GM12878 (cell line): ENCODE data around the gene ZBTB32. TPM values are rescaled to one million over a fixed set of nuclear protein-coding genes. Genes with fewer than 3 reads are reported as not detected.

ENCODE experiments used
- ATAC-seq: fragments of 200-7000 bp; cut with Tn5 transposase; 3 replicates; pipeline ENCODE4 v1.9.1; 2020; ENCODE audit warnings: mild to moderate bottlenecking, moderate library complexity
- BruUV-seq: library from RNA; stranded (reverse); fragments of 400-500 nt; replicated peaks from 2 replicates; lab custom pipeline; 2021; lab: Mats Ljungman, UMichigan
- CTCF ChIA-PET: fragments of 300-600 bp; sonication (Branson Sonifier 250); formaldehyde crosslinking; extraction: SDS; loops from one replicate; lab custom pipeline; 2021; ENCODE audit warnings: inconsistent platforms; lab: Yijun Ruan, JAX
- POLR2A ChIA-PET: fragments of 350-600 bp; formaldehyde crosslinking; extraction: SDS; loops from one replicate; lab custom pipeline; 2021; ENCODE audit warnings: inconsistent platforms; lab: Charles Lee
- RAD21 ChIA-PET: fragments of 300-600 bp; sonication (Branson Sonifier 250); formaldehyde crosslinking; loops from one replicate; lab custom pipeline; 2023; ENCODE audit warnings: antibody characterized with exemption; ENCODE audit not compliant: unreplicated experiment; lab: Charles Lee
- SMC1A ChIA-PET: fragments of 300-600 bp; sonication (Branson Sonifier 250); formaldehyde crosslinking; loops from one replicate; lab custom pipeline; 2023; ENCODE audit not compliant: unreplicated experiment, uncharacterized antibody; lab: Charles Lee
- DNase-seq: peaks from one replicate; pipeline ENCODE4 v3.0.0-alpha.2; 2011; ENCODE audit warnings: low read depth, low spot score
- FAIRE-seq: peaks from 3 replicates; lab custom pipeline; 2011; peaks lifted over from hg19 to GRCh38; lab: Jason Lieb, UNC
- H2AFZ ChIP-seq: 2 replicates; pipeline ENCODE4 v1.6.0; 2011; ENCODE audit warnings: low read depth, low read length, control low read depth; ENCODE audit not compliant: control insufficient read depth
- H3K27ac ChIP-seq: 2 replicates; pipeline ENCODE4 v1.5.1; 2011; ENCODE audit warnings: control low read depth; ENCODE audit not compliant: control insufficient read depth, insufficient read depth
- H3K27me3 ChIP-seq, 2 experiments: replicated peaks in 1 of 2; 2 replicates each; pipeline versions ENCODE4 v1.6.0 to v1.6.1; 2011; ENCODE audit warnings: low read length in 1 of 2; ENCODE audit not compliant: control insufficient read depth in 2 of 2, insufficient read depth in 2 of 2
- H3K36me3 ChIP-seq, 2 experiments: 2 replicates each; pipeline ENCODE4 v1.5.1; 2011; ENCODE audit warnings: low read length in 1 of 2; ENCODE audit not compliant: control insufficient read depth in 2 of 2, insufficient read depth in 2 of 2
- H3K4me1 ChIP-seq: 2 replicates; pipeline ENCODE4 v1.6.1; 2011; ENCODE audit warnings: mild to moderate bottlenecking, low read length, moderate library complexity, mixed read lengths; ENCODE audit not compliant: control insufficient read depth, insufficient read depth
- H3K4me2 ChIP-seq: 2 replicates; pipeline ENCODE4 v1.6.0; 2011; ENCODE audit warnings: control low read depth; ENCODE audit not compliant: control insufficient read depth, insufficient read depth
- H3K4me3 ChIP-seq: fragments of 200-600 bp; sonication (generic); 2 replicates; pipeline ENCODE4 v1.5.1; 2016
- H3K79me2 ChIP-seq: 2 replicates; pipeline ENCODE4 v1.6.0; 2011; ENCODE audit warnings: low read length; ENCODE audit not compliant: control insufficient read depth, insufficient read depth
- H3K9ac ChIP-seq: 2 replicates; pipeline ENCODE4 v1.8.0; 2011; ENCODE audit warnings: low read length, control low read depth, mixed read lengths; ENCODE audit not compliant: control insufficient read depth, insufficient read depth
- H3K9me3 ChIP-seq: replicated peaks from 3 replicates; pipeline ENCODE4 v1.5.1; 2011; ENCODE audit warnings: mild to moderate bottlenecking, low read length; ENCODE audit not compliant: control insufficient read depth, insufficient read depth
- H4K20me1 ChIP-seq: 2 replicates; pipeline ENCODE4 v1.6.0; 2011; ENCODE audit not compliant: control insufficient read depth, insufficient read depth
- CREB1 ChIP-seq: IDR thresholded peaks from 2 replicates; pipeline ENCODE4 v1.6.1; 2012; ENCODE audit warnings: low read depth, mild to moderate bottlenecking, inconsistent platforms
- KLF5 ChIP-seq: fragments of 450-650 bp; IDR thresholded peaks from 2 replicates; pipeline ENCODE4 v1.6.1; 2014; ENCODE audit warnings: mild to moderate bottlenecking; ENCODE audit not compliant: partially characterized antibody
- NR2F1 ChIP-seq: fragments of 450-650 bp; conservative IDR thresholded peaks from 2 replicates; pipeline ENCODE4 v1.6.1; 2017; ENCODE audit warnings: mild to moderate bottlenecking
- NRF1 ChIP-seq: conservative IDR thresholded peaks from 2 replicates; pipeline ENCODE4 v1.6.1; 2011; ENCODE audit warnings: mild to moderate bottlenecking, low read depth, low read length, improper control_type of control experiment
- RELB ChIP-seq: fragments of 450-650 bp; IDR thresholded peaks from 2 replicates; pipeline ENCODE4 v1.6.1; 2017; ENCODE audit warnings: low read depth, mild to moderate bottlenecking, moderate library complexity
- SMAD5 ChIP-seq: IDR thresholded peaks from 2 replicates; pipeline ENCODE4 v1.6.1; 2016; ENCODE audit warnings: antibody characterized with exemption, low read depth
- SP1 ChIP-seq: IDR thresholded peaks from one replicate; pipeline ENCODE4 v1.6.1; 2011; ENCODE audit warnings: low read depth, low read length
- TARDBP ChIP-seq: IDR thresholded peaks from 2 replicates; pipeline ENCODE4 v1.6.1; 2016; ENCODE audit warnings: borderline replicate concordance
- TBL1XR1 ChIP-seq: IDR thresholded peaks from 2 replicates; pipeline ENCODE4 v1.6.1; 2012; ENCODE audit warnings: low read depth, low read length, improper control_type of control experiment
- WRNIP1 ChIP-seq: IDR thresholded peaks from 2 replicates; pipeline ENCODE4 v1.6.1; 2011; ENCODE audit warnings: low read depth, low read length, improper control_type of control experiment, borderline replicate concordance
- YY1 ChIP-seq: IDR thresholded peaks from 2 replicates; pipeline ENCODE4 v1.6.1; 2011; ENCODE audit warnings: low read depth, mild to moderate bottlenecking, low read length
- ZBTB40 ChIP-seq: fragments of 450-650 bp; IDR thresholded peaks from 2 replicates; pipeline ENCODE4 v1.6.1; 2016; ENCODE audit warnings: mild to moderate bottlenecking, moderate library complexity, borderline replicate concordance
- ZNF24 ChIP-seq: fragments of 450-650 bp; IDR thresholded peaks from 2 replicates; pipeline ENCODE4 v1.6.1; 2017; ENCODE audit warnings: antibody characterized with exemption, mild to moderate bottlenecking
- ZSCAN29 ChIP-seq: fragments of 450-650 bp; IDR thresholded peaks from 2 replicates; pipeline ENCODE4 v1.6.1; 2017; ENCODE audit warnings: mild to moderate bottlenecking, moderate library complexity
- WGBS: methylation state at CpG from one replicate; pipeline ENCODE4 v1.1.6; 2016; ENCODE audit warnings: low lambda C conversion rate; ENCODE audit not compliant: insufficient replicate concordance, insufficient coverage; ENCODE audit errors: missing lambda C conversion rate; 5-methylcytosine and 5-hydroxymethylcytosine counted together
- in situ Hi-C: fragments of 300-500 bp; cut with MboI; formaldehyde crosslinking; loops from 9 replicates; pipeline ENCODE4 v1.14.3; 2018; ENCODE audit warnings: mixed read lengths
- intact Hi-C: fragments of 100-400 bp; cut with micrococcal nuclease; formaldehyde crosslinking; loops from one replicate; pipeline ENCODE4 v1.14.2; 2022; ENCODE audit not compliant: unreplicated experiment
- polyA plus RNA-seq, 11 experiments: library from polyadenylated mRNA; depleted of rRNA in 4 of 11; unstranded in 6 of 11; stranded (reverse) in 5 of 11; fragments of >200 nt; fragmentation: Nextera tagmentation in 4 of 11; fragmentation: Illumina TruSeq in 1 of 11; extraction: Ambion mirVana in 4 of 11; extraction: Trizol in 1 of 11; gene quantifications; 1 replicate in 1 of 11; 2 replicates in 10 of 11; pipeline versions ENCODE4 v1.2.1 to v1.2.3, GENCODE V29; 2011 to 2016; ENCODE audit warnings: inconsistent platforms in 2 of 11, missing spikeins in 2 of 11, low read depth in 1 of 11
- total RNA-seq, 4 experiments: library from RNA; depleted of rRNA in 3 of 4; stranded (reverse); fragments of >200 nt in 3 of 4; fragmentation: Illumina TruSeq in 1 of 4; extraction: Trizol in 1 of 4; gene quantifications; 2 replicates each; pipeline versions ENCODE4 v1.2.1 to v1.2.3, GENCODE V29; 2013 to 2021
- TF ChIP-seq, protein P1 (sequence below): fragments of 450-650 bp; IDR thresholded peaks from 2 replicates; pipeline ENCODE4 v1.6.1; 2014; ENCODE audit warnings: mild to moderate bottlenecking

Gene ZBTB32
- total and polyA plus RNA-seq, 10 of the 15 experiments (the other 5 are each of a cell fraction or from before 2014, with no cell fraction given) = 1.0 to 46.7 (median 16.0) TPM

DNA sequence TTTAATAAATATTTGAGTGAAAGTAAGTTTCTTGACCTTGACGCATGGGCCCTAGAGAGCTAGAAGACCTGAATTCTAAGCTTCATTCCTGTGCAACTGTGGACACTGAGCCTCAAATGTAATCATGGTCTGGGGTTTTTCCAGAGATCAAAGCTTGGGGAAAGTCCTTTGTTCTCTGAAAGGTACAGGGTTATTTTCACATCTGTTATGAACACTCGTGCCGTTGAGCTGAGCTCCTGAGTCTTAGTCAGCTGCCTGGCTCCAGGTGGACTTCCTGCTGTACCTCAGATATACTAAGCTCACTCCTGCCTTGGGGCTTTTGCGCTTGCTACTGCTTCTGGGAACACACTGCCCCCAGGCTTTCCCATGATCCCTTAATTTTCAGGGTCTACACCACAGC, 7.5 kb upstream of the ZBTB32 start (continued):
- TF ChIP-seq WRNIP1 = no peak
- TF ChIP-seq TBL1XR1 = peak; percentile 59; the same call in 1 of the 2 replicates
- TF ChIP-seq, all 136 proteins: peak for 27

GRCh38 chr19:35702223-35703012, 1.9 kb upstream of the ZBTB32 start:
- Histone ChIP-seq H3K36me3 (no peaks in the 10 kb centered on the region), H4K20me1 (no peaks in the 10 kb centered on the region), H3K27ac (peak overlapping the region; percentile 90), H3K27me3 (no peaks in the 10 kb centered on the region), H3K9me3 (no peaks in the 10 kb centered on the region), H3K79me2 (peaks cover 2% of the 10 kb centered on the region; the same call in 1 of the 2 replicates), H3K4me2 (peak overlapping the region; percentile 82), H2AFZ (peak overlapping the region; percentile 94), H3K4me1 (peaks cover 8% of the 10 kb centered on the region), H3K4me3 (peak overlapping the region; percentile 80), H3K9ac (peak overlapping the region; percentile 80)
- ATAC-seq = peak; percentile 98
- DNase-seq = peak; percentile 96
- SMC1A ChIA-PET = interaction anchor here (1.2 to 12.3 kb wide), 5 partner anchors 8 to 201 kb away, joined by 3 to 375 read pairs (median 4); partner anchors contain the start of gene LIN37
- POLR2A ChIA-PET = interaction anchor here (0.6 to 11.9 kb wide), 17 partner anchors 8 to 1668 kb away, joined by 3 to 516 read pairs (median 5); partner anchors contain the start of genes ALKBH6, COX6B1, IGFLR1 and LIN37
- intact Hi-C loops = loop anchor here (1.0 kb wide), 1 partner anchor 9 kb away; no protein-coding TSS in a partner anchor
- RAD21 ChIA-PET = interaction anchor here (0.6 to 11.0 kb wide), 9 partner anchors 8 to 312 kb away, joined by 3 to 430 read pairs (median 6); partner anchors contain the start of genes ALKBH6 and LIN37
- CTCF ChIA-PET = interaction anchor here (0.8 to 4.5 kb wide), 8 partner anchors 8 to 229 kb away, joined by 3 to 77 read pairs (median 8); partner anchors contain the start of genes PSENEN and U2AF1L4
- WGBS = 1% methylated on average over 50 of the region's 50 CpGs
- in situ Hi-C loops = no loop called here
- BruUV-seq = no TSS peak
- FAIRE-seq = peak; percentile 99
- TF ChIP-seq TARDBP (no peak; the same call in 1 of the 2 replicates), KLF5 (peak; percentile 77), YY1 (0 out of 2 replicates have a peak, but pooled peaks have one; percentile 15), CREB1 (peak; percentile 76), NRF1 (no peak), RELB (peak; percentile 61), ZSCAN29 (no peak), ZNF24 (no peak), NR2F1 (peak; percentile 42; the same call in 1 of the 2 replicates), SMAD5 (peak; percentile 42; the same call in 1 of the 2 replicates), SP1 (peak; percentile 100), ZBTB40 (0 out of 2 replicates have a peak, but pooled peaks have one; percentile 2)
- TF ChIP-seq, protein P1, sequence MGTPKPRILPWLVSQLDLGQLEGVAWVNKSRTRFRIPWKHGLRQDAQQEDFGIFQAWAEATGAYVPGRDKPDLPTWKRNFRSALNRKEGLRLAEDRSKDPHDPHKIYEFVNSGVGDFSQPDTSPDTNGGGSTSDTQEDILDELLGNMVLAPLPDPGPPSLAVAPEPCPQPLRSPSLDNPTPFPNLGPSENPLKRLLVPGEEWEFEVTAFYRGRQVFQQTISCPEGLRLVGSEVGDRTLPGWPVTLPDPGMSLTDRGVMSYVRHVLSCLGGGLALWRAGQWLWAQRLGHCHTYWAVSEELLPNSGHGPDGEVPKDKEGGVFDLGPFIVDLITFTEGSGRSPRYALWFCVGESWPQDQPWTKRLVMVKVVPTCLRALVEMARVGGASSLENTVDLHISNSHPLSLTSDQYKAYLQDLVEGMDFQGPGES = peak; percentile 99
